LNCaP clone FGC (cell line): ENCODE results near the gene DYNLT2.

Source experiments
- DNase-seq: peaks from one replicate; pipeline ENCODE4 v3.0.0-alpha.2; 2011; ENCODE audit warnings: low read depth
- H3K4me3 ChIP-seq: 2 replicates; pipeline ENCODE4 v1.5.1; 2011; ENCODE audit warnings: mild to moderate bottlenecking, low read depth, low read length, control low read depth
- TF ChIP-seq, protein P1 (sequence below): IDR thresholded peaks from 2 replicates; pipeline ENCODE4 v1.5.1; 2012; ENCODE audit warnings: mild to moderate bottlenecking; ENCODE audit not compliant: control insufficient read depth, insufficient read depth; ENCODE audit errors: extremely low read depth

DYNLT2 gene

DNA sequence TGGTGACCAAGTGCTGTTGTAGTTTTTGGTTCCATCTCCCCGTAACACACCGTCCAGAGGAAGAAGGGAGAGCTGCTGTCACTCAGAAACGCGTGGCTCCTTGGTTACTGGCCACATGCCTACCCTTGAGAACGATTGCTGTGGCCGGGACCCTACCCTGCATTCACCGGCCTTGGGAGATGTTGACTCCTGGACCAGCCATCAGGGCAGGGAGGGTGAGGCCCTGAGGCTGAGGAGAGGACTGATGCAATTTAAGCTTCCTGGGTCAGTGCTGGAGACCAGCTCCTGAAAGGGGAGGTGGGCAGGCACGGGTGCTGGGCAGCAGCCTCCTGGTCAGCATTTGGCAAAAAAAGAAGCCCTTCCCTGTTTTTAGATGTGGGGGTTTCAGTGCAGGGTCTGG is 31.6 kb upstream of the DYNLT2 start:
- DNase-seq = no peak
- TF ChIP-seq, protein P1, sequence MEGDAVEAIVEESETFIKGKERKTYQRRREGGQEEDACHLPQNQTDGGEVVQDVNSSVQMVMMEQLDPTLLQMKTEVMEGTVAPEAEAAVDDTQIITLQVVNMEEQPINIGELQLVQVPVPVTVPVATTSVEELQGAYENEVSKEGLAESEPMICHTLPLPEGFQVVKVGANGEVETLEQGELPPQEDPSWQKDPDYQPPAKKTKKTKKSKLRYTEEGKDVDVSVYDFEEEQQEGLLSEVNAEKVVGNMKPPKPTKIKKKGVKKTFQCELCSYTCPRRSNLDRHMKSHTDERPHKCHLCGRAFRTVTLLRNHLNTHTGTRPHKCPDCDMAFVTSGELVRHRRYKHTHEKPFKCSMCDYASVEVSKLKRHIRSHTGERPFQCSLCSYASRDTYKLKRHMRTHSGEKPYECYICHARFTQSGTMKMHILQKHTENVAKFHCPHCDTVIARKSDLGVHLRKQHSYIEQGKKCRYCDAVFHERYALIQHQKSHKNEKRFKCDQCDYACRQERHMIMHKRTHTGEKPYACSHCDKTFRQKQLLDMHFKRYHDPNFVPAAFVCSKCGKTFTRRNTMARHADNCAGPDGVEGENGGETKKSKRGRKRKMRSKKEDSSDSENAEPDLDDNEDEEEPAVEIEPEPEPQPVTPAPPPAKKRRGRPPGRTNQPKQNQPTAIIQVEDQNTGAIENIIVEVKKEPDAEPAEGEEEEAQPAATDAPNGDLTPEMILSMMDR = no peak

DNA sequence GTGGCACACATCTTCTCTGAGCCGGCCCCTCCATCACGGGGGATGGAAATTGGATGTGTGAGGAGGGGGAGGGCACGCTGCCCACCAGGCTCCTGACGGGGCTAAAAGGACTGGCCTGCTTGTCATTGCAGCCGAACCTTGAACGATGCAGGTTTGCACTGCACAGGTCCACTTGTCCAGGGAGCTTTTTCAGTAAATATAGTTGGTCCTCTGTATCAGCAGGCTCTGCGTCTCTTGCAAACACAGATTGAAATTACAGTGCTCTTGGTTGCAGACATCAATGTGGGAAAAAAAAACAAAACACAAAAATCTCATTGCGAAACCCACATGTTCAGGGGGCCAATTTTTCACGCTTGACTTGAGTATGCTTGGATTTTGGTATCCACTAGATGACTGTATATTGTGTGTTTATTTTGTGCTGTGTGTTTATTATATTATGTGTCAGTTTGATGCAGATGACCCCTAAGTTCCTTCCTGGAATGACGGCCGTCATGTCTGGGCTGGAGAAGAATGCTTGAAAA is 29.3 kb upstream of the DYNLT2 start:
- DNase-seq = no peak
- TF ChIP-seq, protein P1 = no peak
- no peak overlapping the region for H3K4me3 ChIP-seq

More for the DNA sequence above, 31.6 kb upstream of the DYNLT2 start:
- no peak overlapping the region for H3K4me3 ChIP-seq

DNA sequence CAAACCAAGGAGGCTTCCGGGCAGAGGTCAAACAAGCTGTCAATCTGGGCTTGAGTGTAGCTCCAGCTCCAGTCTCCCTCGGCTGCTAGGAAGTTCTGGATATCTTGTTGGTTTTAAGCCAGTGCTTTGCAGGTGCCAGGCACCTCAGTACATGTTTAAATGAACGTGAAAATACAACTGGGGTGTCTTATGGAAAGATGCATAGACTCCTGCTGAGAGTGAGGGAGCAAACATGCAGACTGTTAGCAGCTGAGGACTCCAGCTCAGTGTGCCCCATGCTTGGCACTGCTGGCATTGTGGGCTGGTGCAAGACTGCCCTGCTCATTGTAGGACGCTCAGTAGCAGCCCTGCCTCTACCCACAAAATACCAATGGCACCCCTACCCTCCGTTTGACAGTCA is 28.5 kb upstream of the DYNLT2 start:
- TF ChIP-seq, protein P1 = no peak
- no peak for DNase-seq
- H3K4me3 ChIP-seq = no peak overlapping the region

DNA sequence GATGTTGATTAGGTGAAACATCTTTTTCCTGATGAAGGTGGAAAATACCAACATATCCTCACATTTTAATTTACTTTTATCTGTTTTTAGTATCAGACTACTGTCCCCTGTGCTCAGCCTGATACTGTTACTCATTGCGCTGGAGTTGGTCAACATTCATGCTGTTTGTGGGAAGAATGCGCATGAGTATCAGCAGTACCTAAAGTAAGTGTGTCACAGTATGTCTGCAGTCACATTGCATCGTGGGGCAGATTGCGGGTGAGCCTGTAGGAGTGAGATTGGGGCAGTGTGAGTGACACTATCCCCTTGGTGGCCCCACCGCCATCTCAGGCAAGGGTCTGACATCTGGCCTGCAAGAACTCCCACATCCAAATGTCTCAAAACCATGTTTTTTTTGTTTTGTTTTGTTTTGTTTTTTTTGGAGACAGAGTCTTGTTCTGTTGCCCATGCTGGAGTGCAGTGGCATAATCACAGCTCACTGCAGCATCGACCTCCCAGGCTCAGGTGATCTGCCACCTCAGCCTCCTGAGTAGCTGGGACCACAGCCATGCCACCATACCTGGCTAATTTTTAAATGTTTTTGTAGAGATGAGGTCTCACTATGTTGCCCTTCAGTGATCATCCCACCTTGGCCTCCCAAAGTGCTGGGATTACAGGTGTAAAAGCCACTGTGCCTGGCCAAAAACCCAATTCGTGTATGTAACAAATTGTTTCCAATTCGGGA is 27.9 kb upstream of the DYNLT2 start:
- TF ChIP-seq, protein P1 = no peak
- DNase-seq = no peak
- no peak overlapping the region for H3K4me3 ChIP-seq

DNA sequence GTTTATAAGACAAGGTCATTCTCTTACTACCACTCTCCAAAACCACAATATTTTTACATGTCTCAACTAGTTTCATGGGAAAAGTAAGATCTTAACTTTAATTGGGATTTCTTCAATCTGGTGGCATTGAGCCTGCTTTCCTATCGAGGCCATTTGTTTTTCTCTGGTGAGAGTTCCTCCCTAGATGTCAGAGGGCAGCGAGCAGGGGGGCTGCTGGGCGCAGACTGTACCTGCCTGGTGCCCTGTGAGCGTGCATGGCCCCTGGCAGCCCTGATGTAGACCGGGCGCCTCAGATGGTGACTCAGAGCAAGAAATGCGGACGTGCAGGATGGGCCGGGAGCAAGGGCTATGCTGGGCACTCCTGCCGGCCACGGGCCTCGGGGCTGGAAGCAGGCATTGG is 27.3 kb upstream of the DYNLT2 start:
- DNase-seq = no peak
- H3K4me3 ChIP-seq = no peak overlapping the region

DNA sequence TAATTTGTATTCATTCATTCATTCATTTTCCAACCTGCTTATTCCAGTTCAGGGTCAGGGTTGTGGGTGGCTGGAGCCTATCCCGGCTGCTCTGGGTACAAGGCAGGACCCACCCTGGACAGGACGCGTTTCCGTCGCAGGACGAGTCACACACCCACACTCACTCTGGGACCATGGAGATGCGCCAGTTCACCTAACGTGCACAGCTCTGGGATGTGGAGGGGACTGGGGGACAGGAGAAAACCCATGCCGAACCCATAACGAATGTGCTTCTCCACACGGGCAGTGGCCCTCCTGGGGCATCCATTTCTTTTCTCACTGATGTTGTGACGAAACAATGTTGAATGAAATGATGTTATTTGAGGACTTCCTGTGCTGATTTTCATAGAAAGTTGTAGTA is 26.5 kb upstream of the DYNLT2 start:
- TF ChIP-seq, protein P1 = no peak
- H3K4me3 ChIP-seq = no peak overlapping the region
- no peak for DNase-seq

More for the DNA sequence above, 27.3 kb upstream of the DYNLT2 start:
- TF ChIP-seq, protein P1 = no peak

DNA sequence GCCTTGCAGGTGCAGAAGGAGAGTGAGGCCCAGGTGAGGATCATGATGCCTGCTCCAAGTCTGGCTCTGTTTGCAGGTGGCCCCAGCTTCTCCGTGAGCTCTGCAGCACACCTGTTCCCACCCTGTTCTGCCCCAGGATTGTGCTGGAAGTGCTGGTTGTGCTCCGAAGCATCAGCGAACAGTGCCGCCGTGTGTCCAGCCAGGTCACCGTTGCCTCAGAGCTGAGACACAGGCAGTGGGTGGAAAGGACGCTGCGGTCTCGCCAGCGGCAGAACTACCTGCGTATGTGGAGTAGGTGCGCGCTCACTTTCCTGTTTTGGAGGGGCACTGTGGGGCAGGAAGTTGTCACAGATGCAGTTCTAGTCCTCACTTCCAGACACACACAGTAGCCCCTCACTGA is 25.0 kb upstream of the DYNLT2 start:
- TF ChIP-seq, protein P1 = no peak
- no peak overlapping the region for H3K4me3 ChIP-seq
- no peak for DNase-seq
